Stimulated activated CD4-positive, alpha-beta T cell treated with anti-CD3 and anti-CD28 coated beads, Interleukin-12 subunit alpha, Interleukin-12 subunit beta, amount 100 ng/mL, for 48 hours (primary cell): ENCODE data around the gene EDC3.
"Not testable (repeated sequence)": the region's sequence is repeated elsewhere in the genome, so short reads cannot be mapped to it uniquely, and the experiment has no call there.

Experiments used
- DNase-seq, 3 donors: peaks; one replicate each; pipeline ENCODE4 v3.0.0-alpha.2; 2020; ENCODE audit warnings: low read depth in 2 of 3, low spot score in 1 of 3

Gene EDC3

GRCh38 chr15:74612677-74613076 lies 83.1 kb downstream of the EDC3 start:
- no peak for DNase-seq

GRCh38 chr15:74611834-74612233 lies 84.0 kb downstream of the EDC3 start:
- no peak for DNase-seq

- no peak for DNase-seq
These were observed 84.5 kb downstream of the EDC3 start for GRCh38 chr15:74611341-74611740.

GRCh38 chr15:74610302-74610951 lies 85.4 kb downstream of the EDC3 start:
- no peak for DNase-seq

GRCh38 chr15:74609938-74610301 lies 85.9 kb downstream of the EDC3 start:
- DNase-seq = no peak

- no peak for DNase-seq
These were observed 87.0 kb downstream of the EDC3 start for GRCh38 chr15:74608786-74609185.

- no peak for DNase-seq
These were observed 90.1 kb downstream of the EDC3 start for GRCh38 chr15:74605795-74606150.

GRCh38 chr15:74604983-74605794 lies 90.6 kb downstream of the EDC3 start:
- DNase-seq = no peak

GRCh38 chr15:74603789-74604705 lies 91.8 kb downstream of the EDC3 start:
- DNase-seq = no peak

- DNase-seq = no peak
These were observed 92.6 kb downstream of the EDC3 start for GRCh38 chr15:74603026-74603788.

- no peak for DNase-seq
These were observed 96.7 kb downstream of the EDC3 start for GRCh38 chr15:74599156-74599555.

- peak; percentile 81 to 87 (median 85) for DNase-seq
These were observed 97.5 kb downstream of the EDC3 start for GRCh38 chr15:74598126-74598842.

- DNase-seq = not testable (repeated sequence)
These were observed 98.6 kb downstream of the EDC3 start for GRCh38 chr15:74597146-74597705.

- DNase-seq = not testable (repeated sequence)
These were observed 99.1 kb downstream of the EDC3 start for GRCh38 chr15:74596736-74597135.

- DNase-seq = no peak
These were observed 100.6 kb downstream of the EDC3 start for GRCh38 chr15:74595271-74595670.

GRCh38 chr15:74594455-74594854 lies 101.4 kb downstream of the EDC3 start:
- DNase-seq = no peak

GRCh38 chr15:74593122-74593521 lies 102.7 kb downstream of the EDC3 start:
- no peak for DNase-seq

GRCh38 chr15:74592222-74592621 lies 103.6 kb downstream of the EDC3 start:
- DNase-seq = no peak

GRCh38 chr15:74589826-74590225 lies 106.0 kb downstream of the EDC3 start:
- no peak for DNase-seq

- no peak for DNase-seq
These were observed 110.0 kb downstream of the EDC3 start for GRCh38 chr15:74585857-74586256.
